ENCODE measurements around the gene F2R. TPM values are rescaled to one million over a fixed set of nuclear protein-coding genes. Genes with fewer than 3 reads are reported as not detected.

Gene F2R
- total and polyA plus RNA-seq, 9 donors: 15.3 to 42.2 (median 25.6) TPM

Other genes starting within 250 kb of the F2R start
- 1.3 TPM for gene F2RL2, start 92.7 kb upstream of the F2R start, total RNA-seq
- gene F2RL2, start 92.7 kb upstream of the F2R start, polyA plus RNA-seq (ENCODE audit: insufficient read depth in 1 of 8, insufficient read length in 8 of 8, low replicate concordance in 1 of 8): 1 to 10 TPM in 5 of 8 donors, under 1 TPM in 3; 0.84 to 3.2 (median 1.0) TPM
- gene F2RL1, start 102.9 kb downstream of the F2R start, total RNA-seq: 0.18 TPM
- gene F2RL1, start 102.9 kb downstream of the F2R start, polyA plus RNA-seq (ENCODE audit: insufficient read depth in 1 of 8, insufficient read length in 8 of 8, low replicate concordance in 1 of 8): 1 to 10 TPM in 2 of 8 donors, under 1 TPM in 6; 0.35 to 5.0 (median 0.49) TPM
- gene S100Z, start 133.9 kb downstream of the F2R start, total RNA-seq: 0.09 TPM
- gene S100Z, start 133.9 kb downstream of the F2R start, polyA plus RNA-seq (ENCODE audit: insufficient read depth in 1 of 8, insufficient read length in 8 of 8, low replicate concordance in 1 of 8): under 1 TPM in 4 of 8 donors, not detected in 4; 0.07 to 0.45 (median 0.32) TPM
- gene CRHBP, start 236.9 kb downstream of the F2R start, total RNA-seq: 1.2 TPM
- gene CRHBP, start 236.9 kb downstream of the F2R start, polyA plus RNA-seq (ENCODE audit: insufficient read depth in 1 of 8, insufficient read length in 8 of 8, low replicate concordance in 1 of 8): under 1 TPM; 0.24 to 0.86 (median 0.58) TPM

Data from muscle of leg (tissue), 9 donors.